Measurements from ENCODE around the gene KIF18B.

The KIF18B gene

GRCh38 chr17:44899074-44899782 lies 48.3 kb downstream of the KIF18B start, which contains the start of gene EFTUD2:
TSS of gene EFTUD2 (minus strand) at chr17:44899445. CDS start at chr17:44894521, 4,924 bp downstream.
- TF ChIP-seq USF1 (IDR thresholded peaks at IDR 0.05) = peak; percentile 98
- no peak for TF ChIP-seq EGR1 (IDR thresholded peaks at IDR 0.05)
- TF ChIP-seq MAX (IDR thresholded peaks at IDR 0.05) = peak; percentile 89
- no peak for TF ChIP-seq CEBPB (IDR thresholded peaks at IDR 0.05)
- TF ChIP-seq CREB1 (IDR thresholded peaks at IDR 0.05; ENCODE audit: low read depth) = peak; percentile 90
- no peak for TF ChIP-seq TCF12 (IDR thresholded peaks at IDR 0.05; ENCODE audit: low read depth)
- TF ChIP-seq RAD21 (IDR thresholded peaks at IDR 0.05; ENCODE audit: low read depth) = no peak
- no peak for TF ChIP-seq YY1 (IDR thresholded peaks at IDR 0.05; ENCODE audit: low read depth)
- no peak for TF ChIP-seq TEAD4 (IDR thresholded peaks at IDR 0.05)
- TF ChIP-seq NFIC (IDR thresholded peaks at IDR 0.05) = no peak
- TF ChIP-seq REST (IDR thresholded peaks at IDR 0.05; ENCODE audit: low read depth) = no peak
- TF ChIP-seq EP300 (IDR thresholded peaks at IDR 0.05; ENCODE audit: borderline replicate concordance) = no peak
- no peak for TF ChIP-seq FOXM1 (IDR thresholded peaks at IDR 0.05; ENCODE audit: borderline replicate concordance, low read depth)
- no peak for TF ChIP-seq ZBTB7A (IDR thresholded peaks at IDR 0.05; ENCODE audit: low read depth)
- peak; percentile 44; the same call in 1 of the 2 replicates for TF ChIP-seq TAF1 (IDR thresholded peaks at IDR 0.05; ENCODE audit: low read depth)

- TF ChIP-seq REST (IDR thresholded peaks at IDR 0.05; ENCODE audit: low read depth) = no peak
- no peak for TF ChIP-seq FOXM1 (IDR thresholded peaks at IDR 0.05; ENCODE audit: borderline replicate concordance, low read depth)
- no peak for TF ChIP-seq EGR1 (IDR thresholded peaks at IDR 0.05)
These were observed 48.9 kb downstream of the KIF18B start for GRCh38 chr17:44898768-44899073.

- TF ChIP-seq REST (IDR thresholded peaks at IDR 0.05; ENCODE audit: low read depth) (no peak), CEBPB (IDR thresholded peaks at IDR 0.05) (no peak), EGR1 (IDR thresholded peaks at IDR 0.05) (no peak), TEAD4 (IDR thresholded peaks at IDR 0.05) (no peak), CREB1 (IDR thresholded peaks at IDR 0.05; ENCODE audit: low read depth) (no peak), RAD21 (IDR thresholded peaks at IDR 0.05; ENCODE audit: low read depth) (no peak), EP300 (IDR thresholded peaks at IDR 0.05; ENCODE audit: borderline replicate concordance) (no peak), FOXM1 (IDR thresholded peaks at IDR 0.05; ENCODE audit: borderline replicate concordance, low read depth) (no peak), ZBTB7A (IDR thresholded peaks at IDR 0.05; ENCODE audit: low read depth) (no peak), NFIC (IDR thresholded peaks at IDR 0.05) (no peak), TCF12 (IDR thresholded peaks at IDR 0.05; ENCODE audit: low read depth) (no peak), USF1 (IDR thresholded peaks at IDR 0.05) (no peak), TAF1 (IDR thresholded peaks at IDR 0.05; ENCODE audit: low read depth) (no peak), YY1 (IDR thresholded peaks at IDR 0.05; ENCODE audit: low read depth) (no peak), MAX (IDR thresholded peaks at IDR 0.05) (no peak)
These were observed 52.9 kb downstream of the KIF18B start for GRCh38 chr17:44894642-44895041.

GRCh38 chr17:44892250-44892649 lies 55.3 kb downstream of the KIF18B start:
- TF ChIP-seq EP300 (IDR thresholded peaks at IDR 0.05; ENCODE audit: borderline replicate concordance) (no peak), CEBPB (IDR thresholded peaks at IDR 0.05) (no peak)

GRCh38 chr17:44889003-44889402 lies 58.6 kb downstream of the KIF18B start:
- TF ChIP-seq TEAD4 (IDR thresholded peaks at IDR 0.05) (no peak), RAD21 (IDR thresholded peaks at IDR 0.05; ENCODE audit: low read depth) (no peak), NFIC (IDR thresholded peaks at IDR 0.05) (no peak), TAF1 (IDR thresholded peaks at IDR 0.05; ENCODE audit: low read depth) (no peak), ZBTB7A (IDR thresholded peaks at IDR 0.05; ENCODE audit: low read depth) (no peak), EGR1 (IDR thresholded peaks at IDR 0.05) (no peak), YY1 (IDR thresholded peaks at IDR 0.05; ENCODE audit: low read depth) (no peak), TCF12 (IDR thresholded peaks at IDR 0.05; ENCODE audit: low read depth) (no peak), REST (IDR thresholded peaks at IDR 0.05; ENCODE audit: low read depth) (no peak), CREB1 (IDR thresholded peaks at IDR 0.05; ENCODE audit: low read depth) (no peak), MAX (IDR thresholded peaks at IDR 0.05) (no peak), FOXM1 (IDR thresholded peaks at IDR 0.05; ENCODE audit: borderline replicate concordance, low read depth) (no peak), USF1 (IDR thresholded peaks at IDR 0.05) (no peak)

Measured in Ishikawa (cell line).